ENCODE data around the gene XIRP2.

Gene XIRP2

DNA sequence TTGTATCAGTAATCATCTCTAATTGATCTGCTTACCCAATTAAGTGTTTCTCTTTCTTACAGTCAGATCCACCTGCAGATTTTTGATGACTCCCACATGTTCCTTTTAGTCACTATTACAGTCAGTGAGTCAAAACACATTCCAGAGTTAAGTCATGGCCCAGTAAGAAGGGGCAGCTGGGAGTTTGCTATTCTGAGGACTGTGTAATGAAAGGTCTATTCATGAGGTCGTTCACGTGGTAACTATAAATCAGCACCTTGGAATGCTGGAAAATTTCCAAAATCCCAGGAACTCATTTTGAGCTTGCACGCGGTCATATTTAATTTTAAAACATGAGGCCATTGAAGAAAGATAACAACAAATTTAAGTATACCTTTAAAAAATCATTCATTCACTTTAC, 252.5 kb downstream of the XIRP2 start:
- DNase-seq: no peak

DNA sequence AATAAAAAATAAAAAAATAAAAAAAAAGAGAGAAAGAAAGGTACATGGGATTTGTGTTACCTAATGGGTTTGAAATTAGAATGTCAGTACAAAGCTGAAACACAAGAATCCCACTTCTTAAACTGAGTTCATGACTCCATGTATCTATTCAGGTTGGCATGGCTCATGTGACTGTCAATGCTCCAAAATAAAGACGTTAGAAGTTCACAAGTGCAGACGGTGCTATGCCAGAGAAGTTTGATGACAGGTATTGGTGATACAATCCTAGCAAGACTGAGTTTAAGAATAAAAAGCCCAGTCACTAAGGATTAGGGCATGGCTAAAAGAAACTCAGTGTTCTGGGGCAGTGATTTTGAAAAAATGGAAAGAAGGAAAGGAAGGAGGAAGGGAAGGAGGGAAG, 254.3 kb downstream of the XIRP2 start:
- no peak for DNase-seq

GRCh38 chr2:167144179-167144898, 256.1 kb downstream of the XIRP2 start:
- DNase-seq: no peak

DNA sequence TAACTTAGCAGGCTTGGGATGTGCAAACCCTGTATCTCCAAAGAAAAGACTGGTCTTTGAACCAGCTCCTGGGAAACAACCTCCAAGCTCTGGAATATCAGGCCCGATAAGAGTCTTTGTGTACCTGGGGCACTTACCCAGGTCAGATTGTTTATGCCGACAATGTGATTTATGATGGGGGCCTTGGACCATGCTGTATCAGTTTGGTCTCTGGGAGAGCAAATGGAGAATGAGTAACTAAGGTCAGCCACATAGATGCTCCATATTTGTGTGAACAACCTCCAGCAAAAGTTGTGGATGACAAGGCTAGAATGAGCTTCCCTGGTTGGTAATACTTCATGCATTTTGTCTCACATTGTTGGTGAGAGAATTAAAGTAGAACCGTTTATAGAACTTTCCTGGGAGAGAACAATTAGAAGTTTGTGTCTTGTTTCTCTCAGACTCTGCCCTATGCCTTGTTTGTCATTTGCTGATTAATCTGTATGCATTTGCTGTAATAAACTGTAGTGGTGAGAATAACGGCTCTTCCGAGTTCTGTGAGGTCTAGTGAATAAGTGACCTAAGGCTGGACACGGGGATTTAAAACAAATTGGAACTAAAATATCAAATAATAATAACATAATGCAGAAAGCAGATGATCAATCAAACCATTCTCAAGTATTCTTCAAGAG, 259.1 kb downstream of the XIRP2 start:
- no peak for DNase-seq

DNA sequence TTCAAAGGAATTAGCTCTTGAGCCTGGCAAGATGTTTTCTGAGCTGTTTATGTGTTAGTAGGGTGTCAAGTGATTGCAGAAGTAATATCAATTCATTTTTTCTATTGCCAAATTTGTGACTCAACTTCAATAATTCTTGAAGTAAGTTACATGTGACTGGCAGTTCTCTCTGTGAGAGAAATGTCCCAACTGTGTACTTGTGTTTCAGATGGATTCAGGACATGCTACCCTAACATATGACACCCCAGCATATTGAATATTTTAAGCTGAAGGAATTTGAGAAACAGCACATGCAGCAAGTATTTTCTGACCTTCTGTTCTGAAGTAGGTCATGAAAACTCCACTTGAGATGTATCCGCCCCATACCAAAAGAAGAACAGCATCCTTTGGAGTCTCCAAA, 263.6 kb downstream of the XIRP2 start:
- no peak for DNase-seq

DNA sequence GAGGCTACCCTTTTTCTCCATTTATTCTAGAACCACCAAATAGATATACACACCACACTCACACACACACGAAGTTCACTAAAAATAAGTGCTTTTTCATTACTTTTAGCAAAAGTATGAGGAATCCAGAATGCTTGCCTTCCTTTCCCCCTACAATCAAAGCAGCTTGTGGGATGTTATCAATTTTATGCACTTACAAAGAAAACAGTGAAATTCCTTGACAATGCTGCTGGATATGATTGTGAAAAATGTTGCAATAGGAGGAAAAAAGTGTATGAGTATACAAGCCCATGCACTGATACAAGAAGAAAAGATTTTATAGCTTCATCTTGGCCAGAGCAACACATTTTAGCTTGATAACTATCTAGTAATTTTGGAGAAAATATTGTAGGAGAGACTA, 269.2 kb downstream of the XIRP2 start:
- no peak for DNase-seq

DNA sequence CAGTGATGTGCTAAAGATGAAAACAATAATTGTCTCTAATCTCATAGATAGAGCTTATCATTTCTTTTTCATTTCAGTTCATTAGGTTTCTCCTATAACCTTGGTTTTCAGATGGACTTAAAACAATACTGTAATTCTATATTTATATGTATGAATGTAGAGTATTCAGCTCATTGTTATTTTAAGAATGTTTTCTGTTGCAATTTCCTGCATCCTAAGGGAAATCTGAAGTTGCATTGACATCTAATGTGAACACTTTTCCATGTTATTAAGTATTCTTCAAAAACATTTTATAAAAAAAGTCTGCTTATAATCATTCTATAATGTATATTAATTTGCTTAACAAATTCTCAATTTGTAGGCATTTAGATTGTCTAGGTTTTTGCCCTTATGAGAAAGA, 288.9 kb downstream of the XIRP2 start:
- DNase-seq: no peak

DNA sequence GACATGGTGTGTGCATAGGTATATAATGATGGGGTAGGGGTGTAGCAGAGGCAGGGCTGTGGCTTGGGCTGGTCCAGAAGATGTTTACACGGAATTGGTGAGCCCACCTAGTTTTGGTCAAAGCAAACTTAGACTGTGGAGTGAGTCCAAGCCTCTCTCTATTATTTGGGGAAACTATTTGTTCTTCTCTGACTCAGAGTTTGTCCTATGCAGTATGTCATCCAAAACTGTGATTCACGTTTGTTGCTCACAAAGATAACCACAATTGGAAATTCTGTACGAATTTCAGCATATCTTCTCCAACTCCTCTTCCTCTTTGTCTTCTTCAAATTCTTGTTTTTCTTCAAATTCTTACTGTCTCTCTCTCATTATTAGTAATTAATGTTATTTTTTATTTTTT, 292.9 kb downstream of the XIRP2 start:
- DNase-seq: no peak

- DNase-seq: no peak
Observed at GRCh38 chr2:167181688-167182087, 293.4 kb downstream of the XIRP2 start.

DNA sequence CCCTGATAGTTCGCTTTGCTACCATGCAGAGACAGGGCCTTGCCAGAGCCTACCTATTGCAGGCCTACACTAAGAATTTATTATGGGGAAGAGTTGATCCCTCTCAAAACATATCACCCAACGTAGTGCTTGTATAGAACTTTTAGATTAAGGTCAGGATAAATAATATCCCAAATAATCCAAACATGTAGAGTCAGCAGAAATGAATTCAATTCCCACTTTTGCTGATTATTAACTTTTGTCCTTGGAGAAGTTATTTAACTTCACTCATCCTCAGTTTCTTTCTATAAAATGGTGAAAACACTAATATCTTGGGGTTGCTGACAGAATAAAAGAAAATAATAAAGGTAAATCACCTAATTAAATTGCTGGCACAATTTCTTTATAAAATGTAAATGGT, 294.1 kb downstream of the XIRP2 start:
- DNase-seq: no peak

GRCh38 chr2:167183931-167184330, 295.7 kb downstream of the XIRP2 start:
- no peak for DNase-seq

- DNase-seq: no peak
Observed at GRCh38 chr2:167186465-167186864, 298.2 kb downstream of the XIRP2 start.

DNA sequence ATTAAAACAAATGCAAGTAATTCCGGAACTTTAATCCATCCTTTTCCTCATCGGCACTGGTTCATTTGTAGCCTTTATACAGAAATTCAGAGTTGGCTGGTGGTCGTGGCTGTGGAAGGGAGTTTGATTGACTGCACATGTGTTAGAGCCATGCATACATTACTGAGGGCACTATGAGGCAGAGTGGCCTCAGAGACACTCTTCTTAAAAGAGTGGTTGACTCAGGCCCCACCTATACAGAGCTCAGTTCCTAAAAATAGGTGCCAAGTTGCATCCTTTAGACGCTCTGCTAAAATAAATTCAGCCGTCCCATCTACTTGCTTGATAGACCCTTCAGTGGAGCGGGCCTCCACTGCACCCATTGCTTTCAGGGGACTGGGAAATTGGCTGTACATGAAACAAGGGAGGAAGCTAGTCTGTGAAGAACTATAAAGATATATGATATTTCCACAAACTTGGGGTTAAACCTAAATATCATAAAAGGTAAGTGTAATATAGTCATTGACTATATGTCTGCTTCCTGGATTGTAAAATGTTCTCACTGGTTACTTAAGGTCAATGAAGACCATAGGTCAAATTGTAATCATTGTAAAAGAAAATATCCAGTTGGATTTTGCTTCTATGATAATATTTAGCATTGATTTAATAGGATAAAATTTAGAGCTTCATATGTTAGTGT, 298.9 kb downstream of the XIRP2 start:
- no peak for DNase-seq

- no peak for DNase-seq
Observed at GRCh38 chr2:167187978-167188967, 300.0 kb downstream of the XIRP2 start.

GRCh38 chr2:167190053-167190452, 301.8 kb downstream of the XIRP2 start:
- DNase-seq: no peak

- no peak for DNase-seq
Observed at GRCh38 chr2:167191588-167191987, 303.3 kb downstream of the XIRP2 start.

GRCh38 chr2:167192833-167193232, 304.6 kb downstream of the XIRP2 start:
- DNase-seq: no peak

DNA sequence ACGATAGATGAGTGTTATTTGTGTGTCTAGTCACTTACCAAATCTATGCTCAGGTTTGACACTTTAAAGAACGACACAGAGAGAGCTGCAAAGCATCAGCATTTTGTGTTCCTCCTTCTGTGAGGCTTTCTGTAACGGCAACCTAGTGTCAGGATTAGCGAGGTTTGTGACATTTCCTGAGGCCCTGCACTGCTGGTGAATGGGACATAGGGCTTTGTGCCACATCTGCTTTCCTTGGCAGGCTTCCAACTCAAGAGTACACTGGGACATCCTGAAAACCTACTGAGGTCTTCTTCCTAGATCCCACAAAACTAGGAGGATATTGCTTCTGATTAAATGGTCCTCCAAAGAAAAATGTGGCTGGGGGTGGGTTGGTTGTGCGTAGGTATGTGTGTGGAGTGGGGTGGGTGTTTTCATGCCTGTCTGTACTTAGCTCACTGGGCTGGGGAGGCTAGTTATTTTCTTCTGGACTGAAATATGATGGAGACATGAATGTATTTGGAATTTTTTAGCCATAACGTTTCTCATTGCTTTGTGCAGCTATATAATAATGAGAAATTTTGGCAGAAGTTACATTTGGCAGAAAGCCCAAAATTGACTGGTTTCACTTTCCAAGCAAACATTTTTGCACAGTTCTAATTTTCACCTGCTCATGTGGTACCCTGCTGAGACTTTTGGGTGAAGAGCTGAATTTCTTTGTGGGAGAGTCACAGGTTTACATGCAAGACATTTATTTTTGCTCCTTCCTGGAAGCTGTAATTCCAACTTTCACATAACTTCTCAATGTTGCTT, 308.4 kb downstream of the XIRP2 start:
- peak; percentile 67 for DNase-seq

DNA sequence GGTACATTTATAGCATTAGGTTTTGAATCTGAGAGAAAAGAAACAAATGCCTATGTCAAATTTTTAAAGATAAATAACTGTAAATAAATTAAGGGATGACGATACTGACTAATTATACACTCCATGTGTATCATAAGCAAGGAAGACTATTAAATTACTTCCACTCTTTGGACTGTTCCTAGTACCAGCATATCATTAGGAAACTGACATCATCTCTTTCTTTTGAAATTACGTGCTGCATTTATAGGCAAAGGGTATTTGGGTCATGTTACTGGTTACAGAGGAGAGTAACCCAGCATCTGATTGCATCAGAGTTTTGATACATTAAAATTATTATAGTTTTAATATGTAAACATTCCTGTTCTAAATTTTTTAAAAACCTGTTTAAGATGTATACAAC, 309.7 kb downstream of the XIRP2 start:
- DNase-seq: no peak

- DNase-seq: no peak
Observed at GRCh38 chr2:167198576-167198975, 310.3 kb downstream of the XIRP2 start.

- DNase-seq: no peak
Observed at GRCh38 chr2:167200019-167200418, 311.7 kb downstream of the XIRP2 start.

- no peak for DNase-seq
Observed at GRCh38 chr2:167209784-167210183, 321.5 kb downstream of the XIRP2 start.
